GM21825 (cell line): Measurements from ENCODE around the gene SLC16A3.

Experiments used
- ATAC-seq: cut with Tn5 transposase; IDR thresholded peaks from one replicate; pipeline ENCODE4 v1.9.1; 2021; ENCODE audit warnings: mild to moderate bottlenecking, moderate library complexity; ENCODE audit not compliant: unreplicated experiment

SLC16A3 gene

DNA sequence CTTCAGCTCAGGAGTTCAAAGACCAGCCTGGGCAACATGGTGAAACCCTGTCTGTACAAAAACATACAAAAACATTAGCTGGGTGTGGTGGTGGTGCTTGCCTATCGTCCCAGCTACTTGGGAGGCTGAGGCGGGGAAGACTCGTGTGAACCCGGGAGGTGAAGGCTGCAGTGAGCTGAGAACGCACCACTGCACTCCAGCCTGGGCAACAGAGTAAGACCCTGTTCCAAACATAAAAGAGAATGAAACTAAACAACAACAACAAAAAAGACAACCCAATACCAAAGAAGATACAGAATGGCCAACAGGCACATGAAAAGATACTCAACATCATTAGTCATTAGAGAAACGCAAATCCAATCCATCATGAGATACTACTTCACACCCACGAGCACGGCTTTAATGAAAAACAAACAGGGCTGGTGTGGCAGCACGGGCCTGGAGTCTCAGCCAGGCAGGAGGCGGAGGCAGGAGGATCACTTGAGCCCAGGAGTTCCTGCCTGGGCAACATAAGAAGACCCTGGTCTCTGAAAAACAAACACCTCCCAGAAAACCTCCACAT is 7.4 kb upstream of the SLC16A3 start:
- no peak for ATAC-seq

DNA sequence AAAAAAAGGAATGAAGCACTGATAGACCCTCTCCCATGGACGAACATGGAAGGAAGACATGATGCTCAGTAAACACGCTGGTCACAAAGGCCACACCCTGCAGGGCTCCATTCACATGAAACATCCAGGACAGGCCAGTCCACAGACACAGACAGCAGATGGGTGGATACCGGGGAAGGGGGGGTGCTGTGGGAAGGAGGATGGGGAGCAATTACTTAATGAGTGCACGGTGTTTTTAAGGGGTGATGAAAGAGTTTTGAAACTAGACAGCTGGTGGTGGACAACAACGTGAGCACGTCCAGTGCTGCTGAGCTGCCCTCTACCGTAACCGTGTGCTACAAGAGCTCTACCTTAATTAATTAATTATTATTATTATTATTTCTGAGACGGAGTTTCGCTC is 6.0 kb upstream of the SLC16A3 start:
- no peak for ATAC-seq

DNA sequence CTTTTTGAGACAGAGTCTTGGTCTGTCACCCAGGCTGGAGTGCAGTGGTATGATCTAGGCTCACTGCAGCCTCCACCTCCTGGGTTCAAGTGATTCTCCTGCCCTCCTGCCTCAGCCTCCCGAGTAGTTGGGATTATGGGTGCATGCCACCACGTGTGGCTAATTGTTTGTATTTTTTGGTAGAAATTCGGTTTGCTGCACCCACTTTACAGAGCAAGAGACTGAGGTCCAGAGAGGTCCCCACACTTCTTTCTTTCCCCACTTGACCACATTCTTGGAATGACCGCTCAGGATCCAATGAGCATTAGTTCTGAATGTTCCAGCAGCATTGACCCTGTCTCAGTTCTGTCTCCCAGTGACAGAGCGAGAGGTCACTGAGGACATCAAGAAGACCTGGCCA is 5.3 kb upstream of the SLC16A3 start:
- no peak for ATAC-seq

DNA sequence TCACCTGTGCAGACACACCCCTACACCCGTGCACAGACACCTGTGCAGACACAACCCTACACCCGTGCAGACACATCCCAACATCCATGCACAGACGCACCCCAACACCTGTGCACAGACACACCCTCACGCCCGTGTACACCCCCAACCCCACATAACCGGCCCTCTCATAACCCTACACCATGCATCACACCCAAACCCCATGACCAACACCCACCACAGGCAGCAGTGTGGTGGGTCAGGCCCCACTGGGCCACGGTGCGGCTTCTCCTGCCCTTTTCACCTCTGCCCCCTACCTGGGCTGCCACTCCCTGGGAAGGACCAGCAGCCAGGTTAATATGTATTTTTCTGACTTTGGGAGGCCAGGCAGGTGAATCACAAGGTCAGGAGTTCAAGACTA is 4.2 kb upstream of the SLC16A3 start:
- no peak for ATAC-seq

DNA sequence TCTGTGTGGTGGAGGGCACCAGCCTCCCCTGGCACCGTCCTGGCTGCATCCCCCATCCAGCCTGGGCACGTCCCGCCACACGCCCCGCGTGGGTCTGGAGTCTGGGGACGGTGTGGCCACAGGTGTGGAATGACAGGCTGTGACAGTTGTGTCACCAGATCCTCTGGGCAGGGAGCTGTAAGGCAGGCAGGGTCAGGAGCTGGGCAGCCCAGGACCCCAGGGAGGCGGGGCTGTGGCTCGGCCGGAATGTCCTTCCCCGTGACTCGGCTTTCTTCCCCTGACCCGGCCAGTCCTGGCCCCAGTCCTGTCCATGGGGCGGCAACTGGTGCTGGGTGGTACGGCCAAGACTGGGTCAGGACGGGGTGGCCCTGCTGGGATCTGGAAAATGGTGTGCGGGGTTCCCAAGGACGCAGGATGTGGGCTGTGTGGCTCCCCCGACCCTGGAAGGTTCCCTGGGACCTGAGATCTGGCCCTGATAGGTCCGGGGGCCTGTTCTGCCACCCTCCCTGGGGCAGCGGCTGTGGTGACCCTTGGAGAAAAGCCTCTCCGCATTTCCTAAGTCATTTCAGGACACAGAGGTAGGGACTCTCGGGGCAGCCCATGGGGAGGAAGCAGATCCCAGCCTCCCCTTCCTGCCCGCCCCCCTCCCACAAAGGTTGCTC is 3.3 kb upstream of the SLC16A3 start:
- no peak for ATAC-seq

DNA sequence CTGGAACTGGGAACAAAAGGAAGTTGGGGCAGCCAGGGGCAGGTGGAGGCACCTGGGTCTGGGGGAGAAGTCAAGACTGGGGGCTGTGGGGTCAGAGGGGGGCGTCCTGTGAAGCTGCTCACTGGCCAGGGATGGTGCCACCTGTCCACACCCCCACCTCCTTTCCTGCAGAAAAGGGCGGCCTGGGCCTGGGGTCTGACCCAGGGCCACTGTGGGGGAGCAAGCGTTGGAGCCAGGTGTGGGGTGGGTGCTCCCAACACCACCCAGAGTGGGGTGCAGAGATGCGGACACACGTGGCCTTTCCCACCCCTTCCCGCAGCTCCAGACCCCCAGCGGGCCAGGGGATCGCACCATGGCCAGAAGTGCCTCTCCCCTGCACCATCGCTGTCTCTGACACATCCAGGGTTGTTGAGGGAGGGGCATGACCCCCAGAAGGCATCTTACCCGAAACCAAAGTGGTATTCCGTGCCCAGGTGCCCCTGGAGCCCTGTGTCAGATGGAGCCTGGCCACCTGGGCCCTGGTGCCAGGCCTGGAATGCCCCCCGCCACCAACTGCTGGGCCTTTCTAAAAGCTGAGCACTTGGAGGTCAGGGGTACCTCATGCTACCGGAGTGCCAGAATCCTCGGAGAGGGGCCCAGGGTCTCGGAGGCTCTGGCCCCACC is 2.6 kb upstream of the SLC16A3 start:
- ATAC-seq: no peak

DNA sequence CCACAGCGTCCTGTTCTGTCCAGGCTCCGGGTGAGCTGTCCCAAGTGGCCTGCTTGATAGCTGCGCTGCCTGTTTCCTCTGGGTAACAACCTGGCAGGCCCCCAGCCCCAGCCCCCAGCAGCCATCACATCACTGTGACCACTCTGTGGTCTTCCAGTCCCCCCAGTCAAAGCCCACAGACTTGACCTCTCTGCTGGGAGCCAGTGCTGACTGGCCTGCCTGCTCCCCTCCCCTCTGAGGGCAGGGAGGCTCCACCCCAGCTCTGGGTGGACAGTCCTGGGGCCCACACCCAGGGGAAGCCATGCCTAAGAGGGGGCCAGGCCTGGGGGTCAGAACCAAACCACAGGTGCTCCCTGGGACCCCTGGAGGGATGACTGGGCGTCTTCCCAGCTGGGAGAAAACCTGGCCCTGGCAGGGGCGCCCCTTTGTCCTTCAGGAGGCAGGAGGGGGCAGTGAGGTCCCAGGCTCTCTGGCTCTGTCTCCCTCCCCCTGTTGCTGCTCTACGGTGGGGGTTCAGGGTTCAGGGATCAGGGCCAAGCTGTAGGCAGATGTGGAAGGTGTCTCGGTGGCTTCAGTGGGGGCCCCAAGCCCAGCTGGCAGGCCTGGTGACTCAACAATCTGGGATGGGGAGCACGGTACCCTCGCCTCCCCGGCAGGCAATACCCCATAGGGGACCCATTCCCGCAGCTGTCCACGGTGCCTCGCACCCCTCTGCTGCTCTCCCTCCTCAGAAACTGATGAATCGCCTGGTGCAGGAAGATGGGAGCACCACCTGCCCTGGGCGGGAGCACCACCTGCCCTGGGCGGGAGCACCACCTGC is 1.8 kb upstream of the SLC16A3 start:
- ATAC-seq: no peak

DNA sequence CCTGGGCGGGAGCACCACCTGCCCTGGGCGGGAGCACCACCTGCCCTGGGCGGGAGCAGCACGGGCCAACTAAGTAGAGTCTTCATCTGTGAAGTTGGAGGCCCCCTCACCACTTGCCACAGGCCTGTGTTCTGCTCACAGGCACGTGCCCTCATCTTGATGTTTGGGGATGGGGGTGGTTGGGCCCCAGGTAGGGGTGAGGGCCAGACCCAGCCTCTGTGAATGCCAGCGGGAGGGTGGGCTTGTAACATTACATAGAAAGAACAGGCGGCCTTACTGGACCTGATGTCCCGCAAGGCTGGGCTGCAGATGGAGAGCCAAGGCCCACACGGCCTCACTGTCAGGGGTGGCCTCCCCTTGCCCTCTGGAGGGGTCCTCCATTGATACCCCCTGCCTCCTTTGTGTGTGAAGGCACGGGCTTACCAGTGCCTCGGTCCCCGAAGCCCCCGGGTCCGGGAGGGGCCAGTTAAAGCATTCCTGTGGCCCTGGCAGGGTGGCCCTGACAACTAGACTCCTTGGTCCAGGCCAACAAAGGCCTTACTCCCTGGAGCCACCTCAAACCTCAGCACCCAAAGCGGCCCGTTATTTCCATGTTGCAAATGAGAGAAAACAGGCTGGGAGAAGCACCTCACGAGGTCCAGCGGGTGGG is 1.1 kb upstream of the SLC16A3 start:
- ATAC-seq: no peak

DNA sequence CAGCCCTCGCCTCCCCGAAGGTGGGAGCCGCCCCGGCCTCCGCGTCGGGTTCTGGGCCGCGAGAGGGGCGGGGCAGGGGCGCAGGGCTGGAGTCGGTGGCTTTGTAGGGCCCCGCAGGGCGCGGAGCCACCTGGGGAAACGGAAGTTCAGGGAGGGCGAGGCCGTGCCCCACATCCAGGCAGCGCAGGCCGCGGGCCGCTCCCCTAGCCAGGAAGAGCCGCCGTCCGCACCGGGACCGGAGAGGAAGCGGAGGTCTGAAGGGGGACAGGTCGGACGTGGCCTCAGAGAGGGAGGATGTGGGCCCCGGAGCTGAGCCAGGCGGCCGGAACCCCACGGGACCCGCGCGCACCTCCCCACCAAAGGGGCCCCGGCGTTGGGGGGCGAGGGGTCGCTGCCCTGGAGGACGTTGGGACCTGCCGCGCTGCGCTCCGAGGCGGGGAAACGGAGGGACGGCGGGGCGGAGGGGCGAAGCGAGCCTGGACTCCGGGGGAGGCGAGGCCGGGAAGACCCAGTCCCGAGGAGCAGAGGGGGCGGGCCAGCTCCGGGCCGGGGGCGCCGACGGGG is 482 bp upstream of the SLC16A3 start:
- ATAC-seq: no peak

DNA sequence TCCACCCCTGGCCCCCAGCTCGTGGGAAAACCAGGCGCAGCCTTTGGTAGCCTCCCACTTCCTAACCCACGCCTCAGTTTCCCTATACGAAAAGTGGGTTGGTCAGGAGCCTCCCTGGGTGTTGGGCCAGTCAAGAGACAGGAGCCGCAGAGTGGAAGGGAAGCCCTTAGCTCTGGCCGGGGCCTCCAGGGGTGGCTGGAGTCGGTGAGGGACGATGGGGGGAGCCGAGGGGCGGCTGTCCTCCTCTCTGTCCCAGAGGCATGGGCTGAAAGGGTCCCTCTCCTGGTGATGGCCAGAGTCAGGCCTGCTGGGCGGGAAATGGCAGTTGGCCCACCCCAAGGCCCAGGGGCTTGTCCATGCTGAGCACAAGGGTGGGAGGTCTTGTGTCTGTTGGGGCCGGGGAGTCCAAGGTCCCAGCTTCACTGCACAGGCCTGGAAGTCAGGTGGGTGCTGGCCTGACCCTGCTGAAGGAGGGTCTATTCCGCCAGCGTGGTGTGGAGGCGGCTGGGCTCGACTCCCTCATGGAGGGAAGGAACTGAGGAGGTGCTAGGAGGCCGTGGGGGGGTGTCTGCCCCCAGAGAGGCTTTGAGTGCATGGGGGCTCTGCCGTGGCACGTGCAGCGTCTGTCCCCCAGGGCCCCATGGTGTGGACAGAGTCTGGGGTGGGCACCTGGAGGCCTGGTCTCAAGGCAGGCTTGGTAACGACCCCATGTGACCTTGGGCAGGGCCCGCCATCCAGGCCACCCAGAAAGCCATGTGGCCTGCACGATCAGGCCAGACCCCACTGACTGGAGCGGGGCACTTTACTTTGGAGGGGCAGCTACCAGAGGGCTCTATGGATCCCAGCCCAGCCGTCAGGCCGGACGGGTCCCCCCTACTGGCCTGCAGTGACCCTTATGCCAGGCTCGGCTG is 1.1 kb downstream of the SLC16A3 start:
- no peak for ATAC-seq

DNA sequence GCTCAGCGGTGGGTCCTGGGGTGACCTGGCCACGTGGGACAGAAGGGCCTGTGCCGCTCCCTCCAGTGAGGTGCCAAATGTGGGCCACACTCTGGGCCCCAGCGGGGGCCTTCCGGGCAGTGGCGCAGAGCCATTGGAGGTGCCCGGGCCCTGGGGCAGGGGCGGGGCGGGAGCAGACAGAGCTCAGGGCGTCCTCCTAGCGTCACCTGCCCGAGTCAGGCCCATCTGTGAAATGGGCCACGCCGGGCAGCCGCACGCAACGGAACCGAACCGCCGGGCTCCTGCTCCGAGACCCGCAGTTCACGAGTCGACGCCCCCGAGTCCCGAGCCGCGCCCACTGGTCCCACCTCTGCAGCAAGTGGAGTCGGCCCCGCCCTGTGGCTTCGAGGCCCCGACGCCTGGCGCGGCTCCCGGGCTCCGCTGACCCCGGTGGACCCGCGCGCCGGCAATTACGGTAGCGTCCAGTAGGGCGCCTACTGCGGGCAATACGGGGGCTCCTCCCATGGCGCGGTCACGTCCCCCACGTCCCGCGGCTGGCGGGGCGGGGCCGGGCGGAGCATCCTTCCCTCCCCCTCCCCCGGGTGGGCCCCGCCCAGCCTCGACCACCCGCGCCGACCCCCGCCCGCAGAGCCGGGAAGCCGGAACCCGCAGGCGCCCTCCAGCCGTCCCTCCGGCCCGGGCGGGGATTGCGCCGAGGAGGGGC is 1.9 kb downstream of the SLC16A3 start:
- ATAC-seq: peak; percentile 43

DNA sequence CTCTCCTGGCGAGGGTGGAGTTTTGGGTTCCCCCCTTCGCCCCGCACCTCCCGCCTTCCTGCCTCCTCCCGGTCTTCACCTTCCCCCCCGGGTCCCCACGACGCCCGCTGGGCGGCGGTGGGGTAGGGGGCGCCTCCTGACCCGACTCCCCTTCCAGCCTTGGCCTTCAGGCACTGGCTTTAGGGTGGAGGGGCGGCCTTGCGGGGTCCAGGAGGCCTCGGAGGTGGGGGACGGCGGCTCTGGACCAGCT is 2.4 kb downstream of the SLC16A3 start:
- no peak for ATAC-seq

DNA sequence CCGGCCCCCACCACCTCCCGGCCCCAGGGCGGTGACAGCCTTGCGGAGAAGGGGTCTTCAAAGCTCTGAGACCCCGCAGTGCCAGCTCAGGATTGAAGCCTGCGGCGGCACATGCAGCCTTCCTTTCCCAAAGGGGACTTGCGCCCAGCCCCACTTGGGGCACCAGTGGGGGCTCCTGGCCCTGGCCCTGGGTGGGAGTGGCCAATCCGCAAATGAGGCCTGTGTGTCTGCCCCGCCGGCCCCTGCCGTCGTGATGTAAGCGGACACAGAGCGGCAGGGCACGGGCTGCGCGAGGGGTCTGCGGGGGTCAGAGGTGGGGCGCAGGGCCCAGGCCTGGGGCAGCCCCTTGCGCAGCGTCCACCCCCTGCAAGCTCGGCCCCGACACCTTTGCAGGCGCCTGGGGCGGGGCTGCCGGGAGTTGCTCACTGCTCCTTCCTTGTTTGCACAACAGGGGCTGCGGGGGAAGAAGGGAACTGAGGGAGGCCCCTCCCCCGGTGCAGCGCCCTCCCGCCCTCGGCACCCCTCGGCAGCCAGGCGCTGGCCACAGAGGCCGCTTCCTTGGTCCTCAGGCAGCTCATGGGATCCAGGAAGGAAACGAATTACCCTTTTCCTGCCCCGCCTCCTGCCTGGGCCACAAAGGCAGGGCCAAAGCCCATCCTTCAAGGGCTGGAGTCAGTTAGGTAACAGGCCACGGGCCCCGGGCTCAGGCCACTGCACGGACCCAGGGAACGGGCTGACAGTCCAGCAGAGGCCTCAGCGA is 2.9 kb downstream of the SLC16A3 start:
- ATAC-seq: no peak

DNA sequence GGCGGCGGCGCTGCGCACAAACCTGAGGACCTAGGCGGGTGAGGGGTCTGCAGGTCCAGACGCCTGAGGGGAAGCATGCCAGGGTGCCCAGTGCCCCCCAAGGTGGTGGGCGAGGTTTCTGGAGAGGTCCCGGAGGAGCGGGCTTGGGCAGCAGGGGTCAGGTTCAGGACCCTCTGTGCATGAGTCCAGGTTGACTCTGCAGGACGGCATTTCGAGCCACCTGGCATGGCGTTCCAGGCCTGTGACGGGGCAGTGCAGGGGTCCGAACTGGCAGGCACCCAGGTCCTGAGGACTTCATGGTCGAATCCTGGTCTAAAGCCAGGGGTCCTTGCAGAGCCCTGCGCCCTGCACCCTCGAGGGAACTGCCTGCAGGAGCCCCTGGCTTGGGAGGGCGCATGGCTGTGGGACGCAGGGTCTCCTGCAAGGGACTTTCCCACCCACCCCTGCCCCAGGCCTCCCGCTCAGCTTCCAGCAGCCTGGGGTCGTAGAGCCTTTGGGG is 3.5 kb downstream of the SLC16A3 start:
- ATAC-seq: no peak

DNA sequence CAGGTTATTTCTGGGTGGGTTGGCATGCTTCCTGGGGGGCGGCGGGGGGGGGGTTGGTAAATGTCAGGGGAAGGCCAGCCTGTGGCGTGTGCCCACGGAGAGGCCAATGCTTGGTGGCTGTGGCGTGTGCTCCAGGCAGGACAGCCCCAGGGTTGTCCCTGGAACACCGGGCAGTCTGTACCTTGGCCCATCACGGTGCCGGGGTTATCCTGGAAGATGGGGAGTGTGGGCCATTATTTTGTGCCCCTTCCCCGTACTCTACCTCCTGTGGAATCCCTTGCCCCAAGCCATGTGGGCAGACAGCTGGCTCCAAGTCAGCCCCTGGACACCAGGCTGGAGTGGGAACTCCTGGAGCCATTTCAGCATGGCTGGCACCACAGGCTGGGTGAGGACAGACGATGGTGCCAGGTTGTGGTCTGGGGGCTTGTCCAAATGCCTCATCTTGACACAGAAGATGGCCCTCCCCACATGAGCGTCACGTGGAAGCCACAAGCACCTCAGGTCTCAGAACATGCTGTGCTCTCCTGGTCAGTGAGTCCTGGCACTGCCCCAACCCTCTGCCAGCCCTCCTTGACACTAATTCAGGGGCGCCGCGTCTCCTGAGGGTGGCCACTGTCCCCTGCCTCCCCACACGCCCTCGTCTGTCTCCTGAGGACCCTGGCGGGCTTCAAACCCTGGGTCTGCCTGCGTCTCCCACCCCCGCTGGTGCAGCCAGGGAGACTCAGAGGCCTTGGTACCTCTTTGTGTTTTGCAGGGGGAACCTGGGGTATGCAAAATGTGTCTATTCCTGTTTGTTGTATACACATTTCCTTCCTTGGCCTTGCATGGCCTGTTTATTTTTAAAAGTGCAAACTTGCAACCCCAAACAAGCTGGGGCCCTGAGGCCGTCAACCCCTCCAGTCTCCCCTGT is 4.3 kb downstream of the SLC16A3 start:
- no peak for ATAC-seq

DNA sequence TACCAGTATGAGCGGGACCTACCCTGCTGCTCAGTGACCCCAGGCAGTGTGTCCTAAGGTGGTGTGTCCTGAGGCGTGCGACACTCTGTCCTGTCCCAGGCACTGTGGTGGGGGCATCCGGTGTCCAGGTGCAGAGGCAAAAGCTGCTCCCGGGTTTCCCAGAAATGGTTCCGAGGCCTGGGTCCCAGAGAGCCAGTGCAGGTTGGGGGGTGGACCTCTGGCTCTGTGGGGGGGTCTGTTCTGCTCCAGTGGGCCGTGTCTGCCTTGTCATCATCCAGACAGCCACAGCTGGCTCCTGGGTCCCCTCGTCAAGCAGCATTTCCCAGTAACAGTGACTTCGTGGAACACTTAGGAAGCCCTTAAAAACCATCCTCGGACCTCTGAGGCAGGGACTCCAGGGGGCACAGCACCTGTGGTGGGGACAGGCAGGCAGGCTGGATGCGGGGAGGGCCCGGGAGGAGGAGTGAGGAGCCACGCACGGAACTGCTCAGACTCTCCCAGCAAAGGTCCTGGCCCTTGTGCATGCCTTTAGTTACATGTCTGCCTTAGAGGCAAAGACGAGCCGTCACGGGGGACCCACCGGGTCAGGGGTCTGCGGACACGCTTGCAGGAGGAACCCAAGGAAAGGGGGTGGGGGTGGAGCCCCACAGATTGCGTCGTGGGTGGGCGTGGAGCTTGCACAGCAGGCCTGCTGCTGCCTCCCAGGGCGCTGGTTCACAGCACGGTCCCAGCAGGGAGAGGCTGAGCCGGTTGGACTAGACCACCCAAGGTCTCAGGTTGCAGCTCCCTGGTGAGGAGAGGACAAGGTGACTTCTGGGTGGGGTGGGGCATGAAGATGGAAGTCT is 5.6 kb downstream of the SLC16A3 start:
- no peak for ATAC-seq
